Middle frontal gyrus (tissue), 1 donor: Measurements from ENCODE around the gene GSX1.
"Not testable (repeated sequence)": the region's sequence is repeated elsewhere in the genome, so short reads cannot be mapped to it uniquely, and the experiment has no call there.

ENCODE experiments used
- DNase-seq: peaks from one replicate; pipeline ENCODE4 v3.0.0-alpha.2; 2015; ENCODE audit warnings: low spot score; ENCODE audit errors: extremely low spot score

The GSX1 gene

DNA sequence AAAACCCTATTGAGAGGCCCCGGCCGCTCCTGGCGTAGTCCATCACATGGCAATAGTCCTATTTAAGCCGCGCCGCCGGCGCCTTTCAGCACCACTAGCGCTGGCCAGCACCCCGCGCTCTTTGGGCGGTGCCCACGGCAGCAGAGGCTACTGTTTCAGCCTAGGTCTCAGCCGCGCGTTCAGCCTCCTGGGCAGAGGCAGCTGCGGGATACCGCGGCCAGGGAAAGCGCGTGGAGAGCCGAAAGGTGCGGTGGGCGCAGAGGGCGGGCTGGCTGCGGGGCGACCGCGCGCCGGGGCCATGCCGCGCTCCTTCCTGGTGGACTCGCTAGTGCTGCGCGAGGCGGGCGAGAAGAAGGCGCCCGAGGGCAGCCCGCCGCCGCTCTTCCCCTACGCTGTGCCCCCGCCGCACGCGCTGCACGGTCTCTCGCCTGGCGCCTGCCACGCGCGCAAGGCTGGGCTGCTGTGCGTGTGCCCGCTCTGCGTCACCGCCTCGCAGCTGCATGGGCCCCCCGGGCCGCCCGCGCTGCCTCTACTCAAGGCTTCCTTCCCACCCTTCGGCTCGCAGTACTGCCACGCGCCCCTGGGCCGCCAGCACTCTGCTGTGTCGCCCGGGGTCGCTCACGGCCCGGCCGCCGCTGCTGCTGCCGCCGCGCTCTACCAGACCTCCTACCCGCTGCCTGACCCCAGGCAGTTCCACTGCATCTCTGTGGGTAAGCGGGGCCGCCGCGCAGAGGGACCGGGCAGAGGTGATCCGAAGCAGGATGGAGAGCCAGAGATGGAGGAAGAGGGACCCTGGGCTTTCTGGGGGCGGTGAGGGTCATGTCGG is at the start of gene GSX1:
Gene GSX1, plus strand, starts transcription at position 91 of the 826 bp plus-strand sequence. Its CDS starts 208 bp downstream, at position 299.
- DNase-seq: no peak

DNA sequence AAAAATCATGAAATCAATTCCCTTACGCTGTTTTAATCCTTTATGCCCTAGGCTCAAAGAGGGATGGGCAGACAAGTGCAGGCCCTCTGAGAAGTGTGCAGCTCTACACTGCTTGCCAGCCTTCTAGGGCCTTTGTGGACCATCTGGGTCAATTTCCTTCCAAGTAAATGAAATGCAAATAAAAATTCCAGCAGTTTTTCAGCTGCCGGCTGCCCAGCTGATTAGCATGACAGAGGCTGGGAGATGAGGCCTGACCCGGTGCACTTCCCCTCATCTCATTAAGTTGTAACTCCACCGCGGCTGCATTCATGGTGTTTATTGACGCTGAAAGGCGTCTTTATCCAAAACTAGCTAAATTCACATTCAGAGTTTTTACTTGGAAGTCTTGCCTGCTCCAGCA is 47.5 kb upstream of the GSX1 start:
- no peak for DNase-seq

DNA sequence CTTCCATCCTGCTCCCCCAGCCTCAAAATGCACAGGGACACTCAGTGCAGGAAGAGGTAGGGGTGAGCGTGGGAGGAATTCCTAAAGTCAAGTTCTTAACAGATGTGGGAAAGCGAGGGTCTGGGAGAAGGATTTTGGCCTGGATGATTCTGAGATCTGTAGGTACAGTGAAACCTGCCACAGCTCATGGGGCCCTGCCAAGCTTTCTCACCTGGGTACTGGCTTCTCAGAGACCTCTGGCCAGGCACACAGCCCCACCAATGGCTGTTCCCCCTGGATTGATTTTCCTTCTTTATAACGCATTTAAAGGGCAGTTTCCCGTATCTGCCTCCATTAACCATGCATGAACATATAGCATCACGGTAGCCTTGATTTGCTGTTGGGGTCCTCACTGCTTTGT is 47.0 kb upstream of the GSX1 start:
- DNase-seq: no peak

DNA sequence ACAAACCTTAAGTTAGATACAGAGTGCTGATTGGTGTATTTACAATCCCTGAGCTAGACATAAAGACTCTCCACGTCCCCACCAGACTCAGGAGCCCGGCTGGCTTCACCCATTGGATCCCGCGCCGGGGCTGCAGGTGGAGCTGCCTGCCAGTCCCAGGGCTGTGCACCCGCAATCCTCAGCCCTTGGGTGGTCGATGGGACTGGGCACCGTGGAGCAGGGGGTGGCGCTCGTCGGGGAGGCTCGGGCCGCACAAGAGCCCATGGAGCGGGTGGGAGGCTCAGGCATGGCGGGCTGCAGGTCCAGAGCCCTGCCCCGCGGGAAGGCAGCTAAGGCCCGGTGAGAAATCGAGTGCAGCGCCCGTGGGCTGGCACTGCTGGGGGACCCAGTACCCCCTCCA is 44.1 kb upstream of the GSX1 start:
- DNase-seq: not testable (repeated sequence)

DNA sequence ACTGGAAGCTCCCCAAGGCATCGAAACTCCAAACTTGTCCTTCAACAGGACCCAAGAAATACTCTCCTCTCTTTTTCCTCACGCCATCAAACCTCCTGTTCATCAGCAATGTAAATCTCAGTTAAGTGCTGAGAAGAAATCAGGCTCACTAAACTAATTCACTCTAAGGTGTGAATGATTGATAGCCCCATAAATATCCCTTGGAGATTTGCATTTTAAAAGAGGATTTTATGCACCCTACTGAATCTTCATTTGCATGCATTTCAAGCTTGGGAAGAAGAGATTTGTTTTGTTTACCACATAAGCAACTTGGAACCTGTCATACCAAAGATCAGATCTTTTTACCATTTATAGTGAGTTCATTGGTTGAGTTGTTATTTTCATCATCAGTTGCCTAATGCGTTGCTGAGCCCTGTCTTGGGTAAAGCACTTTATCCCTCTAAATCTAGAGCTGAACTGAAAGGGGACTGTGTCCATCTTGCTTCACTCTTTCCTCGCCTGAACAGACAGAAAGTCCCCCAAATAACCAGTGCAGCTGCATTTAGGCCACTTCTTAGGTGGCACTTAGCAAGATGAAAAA is 40.2 kb upstream of the GSX1 start:
- DNase-seq: no peak

DNA sequence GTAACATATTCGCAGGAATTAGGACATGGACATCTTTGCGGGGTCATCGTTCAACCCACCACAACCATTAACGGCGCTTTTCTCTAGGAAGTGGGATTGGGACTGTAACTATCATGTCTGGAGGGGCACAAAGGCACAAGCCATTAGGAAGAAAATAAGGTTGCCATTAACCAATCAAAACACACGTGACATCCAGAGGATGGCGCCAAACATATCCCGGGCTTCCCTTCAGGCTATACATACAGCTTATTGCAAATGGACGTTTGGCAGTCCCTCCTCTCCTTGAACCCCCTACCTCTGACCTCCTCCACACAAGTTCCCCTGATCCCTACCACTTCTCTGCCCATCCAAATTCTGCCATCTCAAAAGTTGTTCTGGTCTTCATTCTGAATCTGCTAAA is 26.6 kb upstream of the GSX1 start:
- no peak for DNase-seq

DNA sequence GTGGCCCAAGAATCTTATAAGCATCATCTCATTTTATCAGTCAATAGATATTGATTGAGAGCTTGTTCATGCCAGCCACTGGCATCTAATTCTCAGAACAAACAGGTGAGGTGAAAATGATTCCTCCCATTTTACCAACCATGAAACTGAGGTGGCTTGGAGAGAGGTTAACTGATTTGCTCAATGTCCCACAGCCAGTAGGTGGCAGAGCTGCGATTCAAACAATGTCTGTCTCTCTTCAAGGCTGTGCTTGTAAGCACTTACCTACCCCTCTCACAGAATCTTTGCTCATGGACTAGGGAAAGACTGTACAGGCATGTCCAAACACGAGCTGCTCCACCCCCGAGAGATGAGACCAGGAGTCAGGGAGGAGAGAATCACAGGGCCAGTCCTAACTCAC is 21.5 kb upstream of the GSX1 start:
- DNase-seq: no peak

DNA sequence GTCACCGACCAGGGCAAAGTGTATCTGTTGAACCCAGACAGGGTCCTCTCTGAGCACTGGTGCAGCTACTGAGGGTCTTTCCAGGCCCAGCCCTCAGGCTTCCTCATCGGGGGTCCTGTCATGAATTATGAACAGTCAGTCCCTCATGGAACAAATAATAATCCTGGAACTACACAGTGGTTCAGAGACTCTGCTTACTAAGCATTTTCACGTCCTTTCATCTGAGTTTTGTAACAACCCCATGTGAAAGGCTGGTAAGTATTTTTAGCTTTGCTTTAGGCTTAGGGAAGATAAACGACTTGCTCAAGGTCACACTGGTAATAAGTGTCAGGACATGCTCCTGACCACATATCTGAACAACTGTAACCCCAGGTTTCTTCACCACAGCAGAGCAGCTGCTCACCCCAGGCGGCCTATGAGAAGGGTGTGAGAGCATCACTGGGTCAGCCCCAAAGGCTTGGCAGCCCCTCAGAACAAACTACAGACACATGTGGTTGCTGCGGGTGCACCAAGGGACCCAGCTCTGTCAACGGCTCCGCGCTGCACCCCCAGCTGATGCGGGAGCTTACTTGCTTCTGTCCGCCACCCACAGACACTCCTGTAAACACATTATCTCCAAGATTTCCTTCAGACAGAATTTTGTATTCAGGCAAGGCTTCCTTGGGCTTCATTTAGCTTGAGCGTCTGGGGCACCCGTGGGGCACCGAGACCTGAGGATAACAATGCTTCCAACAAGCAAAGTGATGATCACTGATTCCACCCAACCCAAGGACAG is 19.4 kb upstream of the GSX1 start:
- no peak for DNase-seq

DNA sequence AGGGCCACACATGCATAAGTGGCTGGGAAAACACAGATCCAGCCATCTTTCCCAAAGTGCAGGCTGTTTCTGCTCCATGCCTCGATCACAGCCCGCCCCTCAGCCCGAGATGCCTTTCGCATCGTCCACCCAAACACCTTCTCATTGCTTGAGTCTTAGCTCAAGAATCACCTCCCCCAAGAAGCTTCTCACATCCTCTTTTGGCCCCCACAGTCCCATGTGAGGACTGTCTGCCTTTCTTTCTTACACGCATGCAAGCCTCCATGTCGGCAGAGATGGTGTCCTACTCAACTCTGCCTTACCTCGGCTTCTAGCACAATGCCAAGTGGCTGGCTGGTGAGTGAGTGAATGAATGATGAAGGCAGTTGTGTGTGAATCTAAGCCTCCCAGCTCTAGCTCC is 18.1 kb upstream of the GSX1 start:
- no peak for DNase-seq

DNA sequence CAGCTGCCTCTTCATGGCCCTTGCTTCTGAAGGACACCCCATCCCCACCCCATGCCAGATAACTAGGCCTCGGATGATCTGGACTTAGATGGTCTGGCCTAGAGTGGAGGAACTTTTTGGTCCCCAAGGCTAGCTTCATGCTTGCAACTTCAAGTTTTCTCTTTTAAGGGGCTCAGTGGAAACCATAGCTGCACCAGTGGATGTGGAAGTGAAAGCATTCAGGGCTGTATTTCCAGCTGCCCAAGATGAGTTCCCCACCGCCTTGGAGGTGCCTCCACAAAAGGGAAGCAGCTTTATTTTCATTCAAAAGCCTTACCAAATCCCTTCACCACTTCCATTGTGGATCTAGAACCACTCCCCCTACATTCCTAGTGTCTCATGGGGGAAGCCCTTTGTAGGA is 17.6 kb upstream of the GSX1 start:
- DNase-seq: no peak

DNA sequence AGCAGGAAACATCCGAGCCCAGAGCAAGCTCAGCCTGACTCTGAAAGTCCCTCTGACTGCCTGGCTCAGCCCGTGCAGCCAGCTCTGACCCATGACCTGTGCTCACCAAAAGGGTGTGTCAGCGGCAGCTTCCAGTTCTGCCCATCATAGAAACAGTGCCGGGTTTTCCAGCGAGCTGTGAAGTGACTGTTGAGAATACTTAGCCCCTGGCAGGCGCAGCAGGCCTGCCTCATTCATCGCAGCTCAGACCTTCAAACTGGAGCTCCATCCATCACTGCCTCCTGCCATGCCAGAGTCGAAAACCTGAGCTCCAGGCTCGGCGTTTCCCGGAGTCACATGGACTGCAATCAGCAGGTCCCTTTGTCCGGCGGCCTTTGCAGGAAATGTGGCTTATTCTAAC is 16.3 kb upstream of the GSX1 start:
- no peak for DNase-seq

DNA sequence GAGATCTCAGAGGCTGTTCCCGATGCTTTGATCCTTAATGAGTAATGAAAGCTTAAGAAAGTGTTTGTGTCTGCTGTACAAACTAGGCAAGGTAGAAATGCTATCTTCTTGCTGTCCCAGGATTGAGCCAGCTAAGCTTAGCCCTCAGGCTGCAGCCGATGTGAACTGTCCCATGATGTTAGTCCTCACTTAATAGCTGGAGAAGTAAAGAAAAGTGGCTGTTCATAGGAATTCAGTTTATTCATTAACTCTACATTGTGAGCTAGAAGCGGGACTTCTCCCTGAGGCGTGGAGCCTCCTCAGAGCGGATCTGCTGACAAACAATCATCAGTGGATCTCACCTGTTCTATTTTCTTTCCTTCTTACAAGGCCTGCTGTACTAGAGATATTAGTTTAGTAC is 10.1 kb upstream of the GSX1 start:
- DNase-seq: no peak

DNA sequence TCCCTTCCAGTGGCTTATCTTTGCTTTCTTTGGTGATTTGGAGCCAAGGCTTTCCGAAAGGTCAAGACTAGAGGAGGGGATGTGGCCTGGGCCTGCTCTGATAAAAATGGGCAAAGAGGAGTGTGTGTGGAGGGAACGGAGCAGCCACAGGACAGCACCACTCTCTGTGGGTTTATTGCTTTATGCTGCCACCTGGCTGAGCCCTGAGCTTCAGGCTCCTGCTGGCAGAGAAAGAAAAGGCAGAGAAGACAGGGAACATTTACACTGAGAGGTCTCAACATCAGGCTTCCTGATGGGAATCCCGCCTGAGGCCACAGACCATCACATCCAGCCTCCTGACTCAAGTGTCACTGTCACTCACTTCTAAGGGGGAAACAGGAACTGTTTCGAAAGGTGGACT is 9.2 kb upstream of the GSX1 start:
- DNase-seq: no peak

DNA sequence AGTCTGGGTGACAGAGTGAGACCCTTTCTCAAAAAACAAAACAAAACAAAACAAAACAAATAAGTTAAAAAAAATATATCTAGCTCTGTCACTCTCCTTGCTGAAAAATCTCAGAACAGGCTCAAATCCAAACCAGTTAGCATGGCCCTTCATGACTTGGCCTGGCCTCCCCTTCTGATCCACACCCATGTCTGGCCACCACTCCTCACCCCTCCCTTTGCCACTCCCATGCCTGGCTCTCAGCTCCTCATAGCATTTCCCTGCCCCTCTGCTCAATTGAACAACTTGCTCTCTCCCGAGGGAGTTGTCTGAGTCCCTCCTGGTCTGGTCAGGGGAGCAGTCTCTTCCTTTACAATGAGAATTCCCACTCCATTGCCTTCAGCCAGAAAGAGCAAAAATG is 4.0 kb upstream of the GSX1 start:
- DNase-seq: no peak

DNA sequence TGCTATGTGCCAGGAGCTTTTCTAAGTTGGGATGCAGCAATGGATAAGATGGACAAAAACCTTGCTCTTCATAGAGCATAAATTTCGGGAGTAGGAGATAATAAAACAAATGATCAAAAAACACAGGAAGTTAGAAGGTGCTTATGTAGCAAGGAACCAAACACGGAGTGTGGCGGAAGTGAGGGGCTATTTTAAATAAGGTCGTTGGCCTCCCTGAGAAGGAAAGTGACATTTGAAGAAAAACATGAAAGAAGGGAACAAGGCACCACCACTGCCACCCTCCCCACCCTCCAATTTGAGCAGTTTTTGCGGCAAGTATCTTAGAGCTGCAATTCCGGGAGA is 3.2 kb upstream of the GSX1 start:
- DNase-seq: no peak

DNA sequence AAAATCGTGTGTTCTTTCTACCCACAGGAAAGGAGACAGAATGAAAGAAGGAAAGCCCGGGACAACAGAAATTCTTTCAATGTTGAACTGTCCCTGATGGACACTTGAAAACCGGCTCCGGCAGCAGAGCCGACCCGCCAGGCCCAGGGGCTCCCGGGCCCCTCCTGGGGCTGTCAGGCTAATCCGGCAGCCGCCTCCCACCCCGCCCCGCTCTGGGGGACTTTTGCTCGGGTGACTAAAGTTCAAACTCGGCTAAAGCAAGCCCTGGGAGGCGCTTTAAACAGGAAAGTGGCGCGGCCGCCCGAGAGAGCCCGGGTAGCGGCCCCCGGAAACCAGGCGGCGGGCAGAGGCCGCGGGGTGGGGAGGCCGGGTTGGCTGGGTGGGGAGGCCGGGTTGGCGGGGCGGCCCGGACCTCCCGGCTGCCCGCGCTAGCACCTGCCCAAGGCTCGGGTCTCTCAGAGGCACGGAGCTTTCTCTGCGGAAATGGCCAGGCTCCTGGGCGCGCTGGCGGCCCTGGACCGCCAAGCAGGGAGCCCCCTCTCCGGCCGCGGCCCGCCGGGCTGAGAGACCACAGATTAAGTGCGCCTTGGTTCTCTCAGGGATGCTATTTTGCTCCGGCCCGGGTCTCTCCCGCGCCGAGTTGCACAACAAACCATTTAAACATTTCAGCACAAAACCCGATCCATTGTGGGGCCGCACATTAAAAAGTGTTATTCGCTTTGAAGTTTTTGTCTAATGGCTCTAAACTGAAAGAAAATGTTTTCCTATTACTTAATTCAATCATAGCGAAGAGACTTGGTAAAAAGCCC is 2.6 kb upstream of the GSX1 start:
- DNase-seq: no peak

DNA sequence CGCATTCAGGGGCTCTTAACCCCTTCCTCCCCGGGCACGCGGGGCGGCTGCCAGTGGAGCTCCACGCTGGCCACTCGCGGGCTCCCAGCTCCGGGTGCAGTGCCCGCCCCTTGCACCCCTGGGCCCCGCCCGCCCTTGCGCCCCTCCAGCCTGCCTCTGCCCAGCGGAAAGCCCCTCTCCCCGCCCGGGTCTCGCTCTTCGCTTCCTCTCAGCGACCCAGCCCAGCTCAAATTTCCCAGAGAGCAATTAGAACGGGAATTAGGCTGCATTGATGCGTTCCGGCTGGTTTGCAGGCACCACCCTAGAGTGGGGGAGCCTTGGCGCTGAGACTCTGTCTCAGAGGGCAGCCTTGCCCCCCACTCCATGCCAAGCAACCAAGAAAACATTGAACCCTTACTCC is 1.8 kb upstream of the GSX1 start:
- no peak for DNase-seq

DNA sequence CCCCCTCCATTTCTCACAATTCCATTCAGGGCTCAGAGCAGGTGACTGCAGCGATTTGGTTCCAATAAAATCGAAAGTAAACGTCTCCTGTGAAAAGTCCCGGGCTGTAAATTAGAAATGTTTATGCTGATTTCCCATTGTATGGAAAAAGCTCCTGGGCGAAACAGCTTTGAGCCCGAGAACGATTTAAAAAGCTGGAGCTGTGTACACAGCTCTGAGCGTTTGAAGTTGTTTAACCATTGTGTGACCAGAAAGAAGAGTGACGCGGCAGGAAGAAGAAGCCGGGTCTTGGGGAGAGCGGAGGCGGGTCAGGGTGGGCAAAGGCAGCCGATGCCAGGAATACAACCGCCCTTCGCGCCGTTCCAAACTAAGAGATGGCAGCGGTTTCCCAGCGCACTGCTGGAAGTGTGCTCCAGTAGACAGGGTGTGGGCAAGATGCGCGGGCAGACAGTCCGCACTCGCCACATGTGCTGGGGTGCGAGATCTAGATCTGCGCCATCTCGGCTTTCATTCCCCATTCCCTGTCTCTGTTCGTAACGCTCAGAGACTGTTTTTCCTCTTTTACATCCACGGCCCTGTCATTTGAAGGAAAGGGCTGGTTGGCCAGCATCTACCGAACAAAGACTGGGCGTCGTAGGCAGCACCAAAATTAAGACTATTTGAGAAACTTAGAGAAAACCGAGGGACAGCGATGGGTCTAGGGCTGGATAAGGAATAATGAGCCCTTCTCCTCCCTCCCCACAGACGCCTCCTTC is 960 bp upstream of the GSX1 start:
- no peak for DNase-seq

DNA sequence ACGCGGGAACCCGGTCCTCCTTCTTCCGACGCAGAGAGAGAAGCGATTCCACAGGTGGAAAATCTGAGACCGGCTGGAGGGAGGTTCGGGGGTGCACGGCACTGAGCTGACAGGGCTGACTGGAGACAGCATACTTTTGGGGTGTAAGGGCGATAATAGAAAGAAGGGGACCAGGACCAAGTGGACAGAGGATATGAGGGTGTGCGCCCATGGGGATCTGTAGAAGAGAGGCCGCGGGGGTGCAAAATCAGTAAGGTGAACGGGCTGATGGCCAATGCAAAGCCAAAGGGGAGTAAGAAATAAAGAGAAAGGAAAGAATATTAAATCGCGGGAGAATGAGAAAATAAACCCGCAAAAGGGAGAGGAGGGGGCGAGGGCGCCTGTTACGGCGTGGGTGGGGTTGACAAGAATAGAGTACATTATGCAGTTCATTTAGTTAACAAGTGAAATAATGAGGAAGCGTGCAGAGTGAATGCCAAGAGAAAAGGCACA is 336 bp upstream of the GSX1 start:
- DNase-seq: no peak

DNA sequence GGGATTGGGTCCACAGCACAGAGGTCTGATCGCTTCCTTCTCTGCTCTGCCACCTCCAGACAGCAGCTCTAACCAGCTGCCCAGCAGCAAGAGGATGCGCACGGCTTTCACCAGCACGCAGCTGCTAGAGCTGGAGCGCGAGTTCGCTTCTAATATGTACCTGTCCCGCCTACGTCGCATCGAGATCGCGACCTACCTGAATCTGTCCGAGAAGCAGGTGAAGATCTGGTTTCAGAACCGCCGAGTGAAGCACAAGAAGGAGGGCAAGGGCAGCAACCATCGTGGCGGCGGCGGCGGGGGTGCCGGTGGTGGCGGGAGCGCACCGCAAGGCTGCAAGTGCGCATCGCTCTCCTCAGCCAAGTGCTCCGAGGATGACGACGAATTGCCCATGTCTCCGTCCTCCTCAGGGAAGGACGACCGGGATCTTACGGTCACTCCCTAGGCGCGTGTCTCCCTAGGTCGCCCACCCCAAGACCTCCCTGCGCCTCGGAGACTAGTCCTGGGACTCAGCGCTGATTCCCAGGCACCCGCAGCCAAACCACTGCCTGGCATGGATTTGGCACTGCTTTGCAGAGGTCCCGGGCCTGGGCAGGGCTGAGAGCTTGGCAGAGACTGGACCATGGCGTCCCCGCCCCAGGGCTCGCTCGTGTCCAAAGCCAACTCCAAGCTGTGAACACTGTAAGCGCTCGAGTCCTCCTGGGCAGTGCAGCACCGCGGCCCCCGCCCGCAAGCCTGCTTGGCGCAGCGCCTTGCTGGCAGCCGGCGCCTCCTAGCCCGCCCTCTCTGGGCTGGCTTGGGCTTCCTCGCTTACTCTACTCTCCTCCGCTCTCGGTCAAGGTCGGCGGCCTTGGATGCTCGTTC is 1.5 kb downstream of the GSX1 start:
- DNase-seq: no peak
